Liver (tissue), 9 donors: ENCODE results near the gene SUGCT. TPM values are rescaled to one million over a fixed set of nuclear protein-coding genes. Genes with fewer than 3 reads are reported as not detected.

Source experiments
- DNase-seq: peaks from one replicate; pipeline ENCODE4 v3.0.0-alpha.2; 2017; ENCODE audit warnings: low spot score
- H3K27ac ChIP-seq, 2 donors: one replicate each; pipeline ENCODE4 v1.7.0; 2013; ENCODE audit warnings: inconsistent platforms in 2 of 2, low read length in 2 of 2, control low read depth in 1 of 2, low read depth in 1 of 2, mild to moderate bottlenecking in 1 of 2
- H3K27me3 ChIP-seq, 4 donors: one replicate each; pipeline versions ENCODE4 v1.6.1 to v1.7.0; 2013; ENCODE audit warnings: low read length in 3 of 4, inconsistent platforms in 1 of 4, mild to moderate bottlenecking in 1 of 4, moderate library complexity in 1 of 4; ENCODE audit not compliant: control insufficient read depth in 4 of 4, insufficient read depth in 4 of 4
- H3K36me3 ChIP-seq, 4 donors: one replicate each; pipeline versions ENCODE4 v1.6.1 to v1.7.0; 2013; ENCODE audit warnings: low read length in 3 of 4, mild to moderate bottlenecking in 3 of 4, low read depth in 1 of 4, moderate library complexity in 1 of 4; ENCODE audit not compliant: control insufficient read depth in 4 of 4, insufficient read depth in 3 of 4
- H3K4me1 ChIP-seq, 4 donors: one replicate each; pipeline versions ENCODE4 v1.6.1 to v1.7.0; 2013; ENCODE audit warnings: low read length in 3 of 4, mild to moderate bottlenecking in 3 of 4, moderate library complexity in 1 of 4; ENCODE audit not compliant: control insufficient read depth in 4 of 4, insufficient read depth in 4 of 4
- H3K4me3 ChIP-seq, 3 donors: one replicate each; pipeline versions ENCODE4 v1.6.1 to v1.7.0; 2013; ENCODE audit warnings: low read length in 3 of 3, control low read depth in 1 of 3, low read depth in 1 of 3, mild to moderate bottlenecking in 1 of 3
- H3K9ac ChIP-seq, 2 donors: one replicate each; pipeline ENCODE4 v1.7.0; 2013; ENCODE audit warnings: low read length in 2 of 2, mild to moderate bottlenecking in 2 of 2, moderate library complexity in 2 of 2, control low read depth in 1 of 2, low read depth in 1 of 2
- H3K9me3 ChIP-seq, 4 donors: one replicate each; pipeline versions ENCODE4 v1.6.1 to v1.7.0; 2013; ENCODE audit warnings: low read length in 3 of 4; ENCODE audit not compliant: control insufficient read depth in 4 of 4
- CTCF ChIP-seq: fragments of 150-350 bp; IDR thresholded peaks from 2 replicates; pipeline ENCODE4 v1.5.1; 2017; ENCODE audit warnings: improper control_type of control experiment, low read depth, low read length; ENCODE audit not compliant: missing input control
- EGR1 ChIP-seq, 2 donors: IDR thresholded peaks; 2 replicates each; pipeline ENCODE4 v1.6.1; 2016 to 2018; ENCODE audit warnings: antibody characterized with exemption in 2 of 2, low read depth in 2 of 2
- FOXA1 ChIP-seq: IDR thresholded peaks from 2 replicates; pipeline ENCODE4 v1.6.1; 2016; ENCODE audit warnings: antibody characterized with exemption
- FOXA2 ChIP-seq: IDR thresholded peaks from 2 replicates; pipeline ENCODE4 v1.6.1; 2016; ENCODE audit warnings: antibody characterized with exemption
- GABPA ChIP-seq, 2 donors: IDR thresholded peaks in 1 of 2; conservative IDR thresholded peaks in 1 of 2; 2 replicates each; pipeline ENCODE4 v1.6.1; 2016; ENCODE audit warnings: antibody characterized with exemption in 2 of 2, mild to moderate bottlenecking in 1 of 2, moderate library complexity in 1 of 2
- HNF4A ChIP-seq, 2 donors: conservative IDR thresholded peaks; 2 replicates each; pipeline ENCODE4 v1.6.1; 2016; ENCODE audit warnings: antibody characterized with exemption in 2 of 2, mild to moderate bottlenecking in 2 of 2
- HNF4G ChIP-seq: IDR thresholded peaks from 2 replicates; pipeline ENCODE4 v1.6.1; 2016; ENCODE audit warnings: antibody characterized with exemption
- JUND ChIP-seq, 2 donors: IDR thresholded peaks; 2 replicates each; pipeline ENCODE4 v1.6.1; 2016; ENCODE audit warnings: antibody characterized with exemption in 2 of 2
- MAX ChIP-seq: IDR thresholded peaks from 2 replicates; pipeline ENCODE4 v1.6.1; 2016; ENCODE audit warnings: antibody characterized with exemption
- RAD21 ChIP-seq, 2 donors: IDR thresholded peaks; 2 replicates each; pipeline ENCODE4 v1.6.1; 2016; ENCODE audit warnings: antibody characterized with exemption in 2 of 2, mild to moderate bottlenecking in 2 of 2
- RXRA ChIP-seq, 2 donors: IDR thresholded peaks; 2 replicates each; pipeline ENCODE4 v1.6.1; 2017 to 2018; ENCODE audit warnings: antibody characterized with exemption in 2 of 2, mild to moderate bottlenecking in 1 of 2
- SP1 ChIP-seq: IDR thresholded peaks from 2 replicates; pipeline ENCODE4 v1.6.1; 2018; ENCODE audit warnings: antibody characterized with exemption, mild to moderate bottlenecking
- YY1 ChIP-seq: IDR thresholded peaks from 2 replicates; pipeline ENCODE4 v1.6.1; 2016; ENCODE audit warnings: antibody characterized with exemption, mild to moderate bottlenecking
- WGBS: extraction: QIAGEN DNeasy Blood & Tissue Kit; methylation state at CpG from one replicate; pipeline ENCODE4 v1.1.7; 2013; 5-methylcytosine and 5-hydroxymethylcytosine counted together
- polyA plus RNA-seq, 2 donors: library from polyadenylated mRNA; stranded (reverse) in 1 of 2; unstranded in 1 of 2; fragments of 200-250 nt in 1 of 2; fragments of >200 nt in 1 of 2; fragmentation: Nextera tagmentation in 1 of 2; extraction: Ambion mirVana in 1 of 2; gene quantifications; one replicate each; pipeline versions ENCODE4 v1.2.1 to v1.2.3, GENCODE V29; 2013 to 2015
- total RNA-seq, 2 donors: library from RNA; depleted of rRNA; stranded (reverse); fragments of >200 nt; gene quantifications; one replicate each; pipeline ENCODE4 v1.2.3, GENCODE V29; 2014
- TF ChIP-seq, protein P1 (sequence below): IDR thresholded peaks from 2 replicates; pipeline ENCODE4 v1.6.1; 2016; ENCODE audit warnings: antibody characterized with exemption, mild to moderate bottlenecking
- TF ChIP-seq, protein P2 (sequence below): IDR thresholded peaks from 2 replicates; pipeline ENCODE4 v1.6.1; 2016; ENCODE audit warnings: antibody characterized with exemption
- donor health status: healthy.
- donor health status: healthy.
- donor health status: healthy.
- donor health status: healthy.
- donor health status: healthy.

The SUGCT gene
- total and polyA plus RNA-seq, 4 donors, result 6.2 to 11.9 (median 9.9) TPM

- 79% methylated on average over 6 of the region's 6 CpGs for WGBS
- H3K36me3 ChIP-seq, result no peaks in the 10 kb centered on the region
- no peak overlapping the region for H3K4me3 ChIP-seq
- DNase-seq, result no peak
- H3K27me3 ChIP-seq, result no peaks in the 10 kb centered on the region
- no peak overlapping the region for H3K9ac ChIP-seq
- H3K9me3 ChIP-seq, result no peaks in the 10 kb centered on the region
- H3K27ac ChIP-seq, result no peak overlapping the region
- TF ChIP-seq JUND (IDR thresholded peaks at IDR 0.05) (no peak), RXRA (IDR thresholded peaks at IDR 0.05) (no peak), SP1 (no peak), EGR1 (IDR thresholded peaks at IDR 0.05; ENCODE audit: low read depth in 2 of 2) (no peak), HNF4A (conservative IDR thresholded peaks at IDR 0.05) (no peak), HNF4G (no peak), MAX (no peak), FOXA1 (no peak), RAD21 (IDR thresholded peaks at IDR 0.05) (no peak)
- TF ChIP-seq, protein P1, sequence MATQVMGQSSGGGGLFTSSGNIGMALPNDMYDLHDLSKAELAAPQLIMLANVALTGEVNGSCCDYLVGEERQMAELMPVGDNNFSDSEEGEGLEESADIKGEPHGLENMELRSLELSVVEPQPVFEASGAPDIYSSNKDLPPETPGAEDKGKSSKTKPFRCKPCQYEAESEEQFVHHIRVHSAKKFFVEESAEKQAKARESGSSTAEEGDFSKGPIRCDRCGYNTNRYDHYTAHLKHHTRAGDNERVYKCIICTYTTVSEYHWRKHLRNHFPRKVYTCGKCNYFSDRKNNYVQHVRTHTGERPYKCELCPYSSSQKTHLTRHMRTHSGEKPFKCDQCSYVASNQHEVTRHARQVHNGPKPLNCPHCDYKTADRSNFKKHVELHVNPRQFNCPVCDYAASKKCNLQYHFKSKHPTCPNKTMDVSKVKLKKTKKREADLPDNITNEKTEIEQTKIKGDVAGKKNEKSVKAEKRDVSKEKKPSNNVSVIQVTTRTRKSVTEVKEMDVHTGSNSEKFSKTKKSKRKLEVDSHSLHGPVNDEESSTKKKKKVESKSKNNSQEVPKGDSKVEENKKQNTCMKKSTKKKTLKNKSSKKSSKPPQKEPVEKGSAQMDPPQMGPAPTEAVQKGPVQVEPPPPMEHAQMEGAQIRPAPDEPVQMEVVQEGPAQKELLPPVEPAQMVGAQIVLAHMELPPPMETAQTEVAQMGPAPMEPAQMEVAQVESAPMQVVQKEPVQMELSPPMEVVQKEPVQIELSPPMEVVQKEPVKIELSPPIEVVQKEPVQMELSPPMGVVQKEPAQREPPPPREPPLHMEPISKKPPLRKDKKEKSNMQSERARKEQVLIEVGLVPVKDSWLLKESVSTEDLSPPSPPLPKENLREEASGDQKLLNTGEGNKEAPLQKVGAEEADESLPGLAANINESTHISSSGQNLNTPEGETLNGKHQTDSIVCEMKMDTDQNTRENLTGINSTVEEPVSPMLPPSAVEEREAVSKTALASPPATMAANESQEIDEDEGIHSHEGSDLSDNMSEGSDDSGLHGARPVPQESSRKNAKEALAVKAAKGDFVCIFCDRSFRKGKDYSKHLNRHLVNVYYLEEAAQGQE, result no peak
- peaks cover 0 to 7% (median 4%) of the 10 kb centered on the region in 4 donors for H3K4me1 ChIP-seq
Observed at GRCh38 chr7:40283391-40283790, 148.6 kb downstream of the SUGCT start.

DNA sequence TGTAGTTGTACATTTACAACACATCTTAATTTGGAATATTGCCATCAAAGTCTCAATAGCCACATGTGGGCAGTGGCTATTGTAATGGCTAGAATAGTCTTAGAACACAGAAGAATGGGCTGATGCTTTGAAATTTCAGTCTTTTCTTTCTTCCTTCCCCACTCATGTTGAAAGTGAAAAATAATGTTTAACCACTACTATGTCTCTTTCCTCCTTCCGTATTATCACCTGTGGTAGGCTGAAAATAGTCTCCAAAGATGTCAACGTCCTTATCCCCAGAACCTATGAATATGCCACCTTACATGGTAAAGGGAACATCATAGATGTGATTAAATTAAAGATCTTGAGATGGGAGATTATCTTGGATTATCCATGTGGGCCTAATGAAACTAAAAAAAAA is 154.0 kb downstream of the SUGCT start:
- H3K9ac ChIP-seq, result no peak overlapping the region
- H3K4me1 ChIP-seq, result no peaks in the 10 kb centered on the region
- H3K36me3 ChIP-seq, result no peaks in the 10 kb centered on the region
- no peaks in the 10 kb centered on the region for H3K27me3 ChIP-seq
- TF ChIP-seq, protein P2, sequence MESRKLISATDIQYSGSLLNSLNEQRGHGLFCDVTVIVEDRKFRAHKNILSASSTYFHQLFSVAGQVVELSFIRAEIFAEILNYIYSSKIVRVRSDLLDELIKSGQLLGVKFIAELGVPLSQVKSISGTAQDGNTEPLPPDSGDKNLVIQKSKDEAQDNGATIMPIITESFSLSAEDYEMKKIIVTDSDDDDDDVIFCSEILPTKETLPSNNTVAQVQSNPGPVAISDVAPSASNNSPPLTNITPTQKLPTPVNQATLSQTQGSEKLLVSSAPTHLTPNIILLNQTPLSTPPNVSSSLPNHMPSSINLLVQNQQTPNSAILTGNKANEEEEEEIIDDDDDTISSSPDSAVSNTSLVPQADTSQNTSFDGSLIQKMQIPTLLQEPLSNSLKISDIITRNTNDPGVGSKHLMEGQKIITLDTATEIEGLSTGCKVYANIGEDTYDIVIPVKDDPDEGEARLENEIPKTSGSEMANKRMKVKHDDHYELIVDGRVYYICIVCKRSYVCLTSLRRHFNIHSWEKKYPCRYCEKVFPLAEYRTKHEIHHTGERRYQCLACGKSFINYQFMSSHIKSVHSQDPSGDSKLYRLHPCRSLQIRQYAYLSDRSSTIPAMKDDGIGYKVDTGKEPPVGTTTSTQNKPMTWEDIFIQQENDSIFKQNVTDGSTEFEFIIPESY, result no peak
- TF ChIP-seq YY1, result no peak
- no peak for TF ChIP-seq SP1
- no peak for TF ChIP-seq FOXA2
- no peak for TF ChIP-seq HNF4G
- no peak for TF ChIP-seq CTCF
- no peak for TF ChIP-seq JUND (IDR thresholded peaks at IDR 0.05)
- TF ChIP-seq GABPA (IDR thresholded peaks at IDR 0.05 in 1 of 2, conservative IDR thresholded peaks at IDR 0.05 in 1 of 2), result no peak
- no peak for TF ChIP-seq FOXA1
- no peak overlapping the region for H3K27ac ChIP-seq
- no peak for DNase-seq
- WGBS, result 90% methylated on average over 2 of the region's 2 CpGs
- H3K9me3 ChIP-seq, result no peaks in the 10 kb centered on the region
- no peak overlapping the region for H3K4me3 ChIP-seq
